GM18951 (cell line): ENCODE results near the gene AQP2.

ENCODE experiments used
- POLR2A ChIP-seq: IDR thresholded peaks from 4 replicates; pipeline ENCODE4 v1.6.1; 2011; ENCODE audit warnings: mild to moderate bottlenecking; ENCODE audit not compliant: insufficient read length, insufficient read depth; ENCODE audit errors: extremely low read depth
- in situ Hi-C: fragments of 300-500 bp; cut with MboI; formaldehyde crosslinking; loops from one replicate; pipeline ENCODE4 v1.12.0; 2022; ENCODE audit warnings: low sequenced_read_pairs, mixed read lengths, inconsistent platforms; ENCODE audit not compliant: unreplicated experiment

Gene AQP2

GRCh38 chr12:49950273-49951251 lies at the start of gene AQP2:
Gene AQP2, plus strand, starts transcription at chr12:49950737. Its CDS starts 94 bp downstream, at chr12:49950831.
- TF ChIP-seq POLR2A: no peak
- in situ Hi-C loops: no loop called here

- in situ Hi-C loops: no loop called here
- no peak for TF ChIP-seq POLR2A
Measured at GRCh38 chr12:49901026-49901425, 49.5 kb upstream of the AQP2 start.

- TF ChIP-seq POLR2A: no peak
- in situ Hi-C loops: no loop called here
Measured at GRCh38 chr12:49901986-49902385, 48.6 kb upstream of the AQP2 start.

GRCh38 chr12:49902399-49903350 lies 47.9 kb upstream of the AQP2 start:
- TF ChIP-seq POLR2A: no peak
- in situ Hi-C loops: no loop called here

GRCh38 chr12:49903351-49903699 lies 47.2 kb upstream of the AQP2 start:
- TF ChIP-seq POLR2A: no peak
- in situ Hi-C loops: no loop called here

GRCh38 chr12:49903700-49904423 lies 46.7 kb upstream of the AQP2 start, which contains the start of gene FAIM2:
Gene FAIM2, minus strand, starts transcription at chr12:49903900. Its CDS starts 108 bp downstream, at chr12:49903792.
- no peak for TF ChIP-seq POLR2A
- in situ Hi-C loops: no loop called here

GRCh38 chr12:49904601-49905000 lies 45.9 kb upstream of the AQP2 start:
- in situ Hi-C loops: no loop called here

GRCh38 chr12:49905718-49906314 lies 44.7 kb upstream of the AQP2 start:
- in situ Hi-C loops: no loop called here
- no peak for TF ChIP-seq POLR2A

More at GRCh38 chr12:49904601-49905000, 45.9 kb upstream of the AQP2 start:
- TF ChIP-seq POLR2A: no peak

- no peak for TF ChIP-seq POLR2A
- in situ Hi-C loops: no loop called here
Measured at GRCh38 chr12:49907352-49907751, 43.2 kb upstream of the AQP2 start.

- in situ Hi-C loops: no loop called here
- no peak for TF ChIP-seq POLR2A
Measured at GRCh38 chr12:49909356-49909755, 41.2 kb upstream of the AQP2 start.

GRCh38 chr12:49909826-49910225 lies 40.7 kb upstream of the AQP2 start:
- no peak for TF ChIP-seq POLR2A
- in situ Hi-C loops: no loop called here

GRCh38 chr12:49910331-49911212 lies 40.0 kb upstream of the AQP2 start:
- no peak for TF ChIP-seq POLR2A
- in situ Hi-C loops: no loop called here

GRCh38 chr12:49911213-49911605 lies 39.3 kb upstream of the AQP2 start:
- in situ Hi-C loops: no loop called here
- no peak for TF ChIP-seq POLR2A
